Prostate gland (tissue), 2 donors: ENCODE results near the gene FHDC1.

Source experiments
- CTCF ChIP-seq, 4 experiments: fragments of 200-600 bp in 2 of 4; fragments of 450-650 bp in 2 of 4; sonication (generic) in 2 of 4; IDR thresholded peaks; 1 replicate in 3 of 4; 2 replicates in 1 of 4; pipeline ENCODE4 v1.5.1; 2016 to 2019; ENCODE audit warnings: antibody characterized with exemption in 4 of 4, mild to moderate bottlenecking in 2 of 4, moderate library complexity in 2 of 4
- POLR2A ChIP-seq: fragments of 450-650 bp; IDR thresholded peaks from one replicate; pipeline ENCODE4 v1.6.1; 2016; ENCODE audit warnings: antibody characterized with exemption, mild to moderate bottlenecking
- POLR2AphosphoS5 ChIP-seq: sonication (generic); formaldehyde crosslinking; IDR thresholded peaks from one replicate; pipeline ENCODE4 v1.6.1; 2017; ENCODE audit warnings: antibody characterized with exemption

- no peak for TF ChIP-seq POLR2A
- no peak for TF ChIP-seq POLR2AphosphoS5
- TF ChIP-seq CTCF (IDR thresholded peaks at IDR 0.05) = no peak
Measured at GRCh38 chr4:152979731-152980330, 43.7 kb downstream of the FHDC1 start.
